Ureter (tissue), 1 donor: Measurements from ENCODE around the gene MINDY1. TPM values are rescaled to one million over a fixed set of nuclear protein-coding genes. Genes with fewer than 3 reads are reported as not detected.

ENCODE experiments used
- DNase-seq: peaks from one replicate; pipeline ENCODE4 v3.0.0-alpha.2; 2020; ENCODE audit warnings: low spot score
- total RNA-seq: library from RNA; stranded (reverse); gene quantifications from one replicate; pipeline ENCODE4 v1.2.4, GENCODE V29; 2023
- donor health status: DM: yes; HTN: yes; CAD: no.

The MINDY1 gene
- total RNA-seq, 1 donor from 2014 or later: 34.0 TPM

DNA sequence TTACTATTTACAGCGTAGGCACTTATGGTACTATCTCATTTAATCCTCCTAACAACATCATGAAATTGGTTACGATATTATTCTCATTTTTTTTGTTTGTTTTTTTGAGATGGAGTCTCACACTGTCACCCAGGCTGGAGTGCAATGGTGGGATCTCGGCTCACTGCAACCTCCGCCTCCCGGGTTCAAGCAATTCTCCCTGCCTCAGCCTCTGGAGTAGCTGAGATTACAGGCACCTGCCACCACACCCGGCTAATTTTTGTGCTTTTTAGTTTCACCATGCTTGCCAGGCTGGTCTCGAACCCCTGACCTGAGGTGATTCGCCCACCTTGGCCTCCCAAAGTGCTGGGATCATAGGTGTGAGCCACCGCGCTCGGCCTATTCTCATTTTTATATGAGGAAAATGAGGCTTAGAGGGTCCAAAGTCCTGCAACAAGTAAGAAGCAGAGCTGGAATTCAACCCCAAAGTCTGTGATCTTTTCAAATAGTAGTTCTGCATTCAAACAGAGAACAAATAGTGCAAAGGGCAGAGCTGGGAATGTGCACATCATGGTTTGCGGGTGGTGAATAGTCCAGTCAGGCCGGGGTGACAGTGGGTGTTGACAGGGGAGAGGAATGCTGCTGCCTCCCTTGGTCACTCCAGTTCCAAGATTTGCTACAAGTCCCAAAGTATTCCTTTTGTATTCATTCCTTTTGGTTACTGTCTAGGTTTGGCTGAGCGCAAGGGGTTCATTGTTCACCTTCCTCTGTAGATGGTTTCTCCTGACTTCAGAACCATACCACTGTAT, 6.2 kb upstream of the MINDY1 start:
- DNase-seq: no peak

DNA sequence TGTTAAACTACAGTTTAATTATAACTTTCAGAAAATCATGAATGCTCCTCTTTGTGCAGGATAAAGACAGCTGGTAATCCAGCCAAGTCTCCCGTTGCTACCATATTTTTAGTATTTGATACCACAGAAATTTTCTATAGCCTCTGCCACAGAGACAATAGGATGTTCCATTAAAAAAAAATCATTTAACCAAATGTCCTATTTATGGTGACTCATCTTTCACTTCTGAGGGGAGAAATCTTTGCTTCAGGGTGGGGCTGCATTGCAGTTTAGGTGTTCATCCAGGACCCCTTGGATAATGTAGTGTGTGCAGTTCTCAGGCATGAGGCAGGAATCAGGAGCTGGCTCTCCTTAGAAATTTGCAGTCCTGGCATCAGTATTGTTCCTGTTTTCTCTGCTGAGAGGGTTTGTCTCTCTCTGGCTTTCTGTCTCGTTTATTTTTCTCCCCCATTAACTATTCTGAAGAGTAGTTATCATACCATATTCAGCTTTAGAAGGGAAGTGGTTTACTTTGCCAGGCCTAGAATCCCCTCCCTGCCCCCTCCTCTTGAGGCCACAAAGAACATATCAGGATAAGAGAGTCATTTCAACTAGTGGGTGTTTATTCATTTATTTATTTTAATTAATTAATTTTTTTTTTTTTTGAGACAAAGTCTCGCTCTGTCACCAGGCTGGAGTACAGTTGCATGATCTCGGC, 4.6 kb upstream of the MINDY1 start:
- DNase-seq: no peak

DNA sequence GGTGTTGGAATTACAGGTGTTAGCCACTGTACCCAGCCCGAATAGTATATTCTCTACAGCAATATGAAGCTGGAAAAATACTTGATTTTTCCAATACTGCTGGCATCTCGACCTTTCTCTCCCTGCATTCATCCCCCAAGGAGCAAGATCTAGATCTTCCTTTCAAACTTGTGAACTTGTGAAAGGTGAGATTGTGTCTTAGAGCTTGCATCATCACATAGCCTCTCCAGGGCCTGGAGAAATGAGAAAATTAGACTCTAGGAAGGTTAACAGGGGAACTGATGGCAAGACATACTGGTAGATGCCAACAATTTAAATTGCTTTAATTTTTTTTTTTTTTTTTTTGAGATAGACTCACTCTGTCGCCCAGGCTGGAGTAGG, 3.6 kb upstream of the MINDY1 start:
- DNase-seq: no peak

GRCh38 chr1:151009674-151010345, 3.1 kb upstream of the MINDY1 start:
- no peak for DNase-seq

DNA sequence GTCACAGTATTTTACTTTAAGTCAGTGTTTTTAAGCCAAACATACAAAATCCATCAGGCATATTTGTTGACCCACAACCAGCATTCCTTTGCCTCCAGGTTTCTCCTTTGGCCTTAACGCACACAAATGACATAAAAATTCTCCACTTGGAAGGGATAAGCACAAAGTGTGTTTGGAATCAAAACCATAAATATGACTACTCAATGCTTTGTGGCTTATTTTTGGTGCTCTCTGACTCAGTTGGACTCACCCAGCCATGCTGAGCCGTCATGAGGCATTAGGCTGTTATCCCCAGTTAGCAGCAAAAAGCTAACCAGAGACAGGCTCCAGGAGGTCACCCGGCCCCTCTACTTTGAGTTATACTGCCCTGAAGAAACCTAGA, 2.5 kb upstream of the MINDY1 start:
- no peak for DNase-seq

DNA sequence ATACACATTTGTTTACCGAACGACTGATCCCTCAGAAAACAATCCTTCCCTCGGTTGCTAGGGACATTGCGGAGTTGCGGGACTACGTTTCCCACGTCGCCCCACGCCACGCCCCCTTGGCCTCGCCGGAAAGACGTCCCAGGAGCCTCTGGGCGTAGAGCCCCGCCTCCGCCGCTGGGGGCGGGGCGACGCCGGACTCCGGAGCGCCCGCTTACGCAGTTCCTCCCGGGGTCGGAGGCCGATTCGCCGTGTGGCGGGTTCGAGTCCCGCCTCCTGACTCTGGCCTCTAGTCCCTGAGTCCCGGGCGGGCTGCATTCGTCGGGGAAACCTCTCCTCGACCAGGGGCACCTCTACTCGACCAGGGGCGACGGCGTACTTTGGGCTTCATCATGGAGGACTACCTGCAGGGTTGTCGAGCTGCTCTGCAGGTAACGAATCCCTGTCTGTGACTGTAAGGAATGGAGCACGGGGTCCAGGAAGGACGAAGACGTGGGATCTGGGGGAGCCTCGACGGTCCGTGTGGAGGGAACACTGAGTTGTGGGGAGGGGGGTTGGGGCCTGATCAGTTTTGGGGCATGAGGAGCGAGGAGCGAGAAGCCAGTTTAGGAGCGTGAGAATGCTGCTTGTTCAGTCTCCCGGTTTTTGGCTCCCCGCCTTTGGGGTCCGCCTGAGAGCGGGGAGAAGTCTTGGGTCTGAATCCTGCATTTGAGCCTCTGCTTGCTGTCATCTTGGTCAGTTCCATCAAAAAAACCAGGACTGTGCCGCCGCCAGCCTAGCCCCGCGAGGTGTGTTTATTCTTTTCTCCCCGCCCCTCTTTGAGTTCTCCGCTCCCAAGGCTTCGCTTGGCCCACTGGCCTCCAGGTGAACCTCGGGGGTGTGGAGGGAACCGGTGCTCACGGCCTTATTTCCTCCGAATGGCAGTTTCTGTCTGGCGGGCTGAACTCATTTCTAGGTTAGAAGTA, 1.8 kb upstream of the MINDY1 start, which contains the start of gene PRUNE1:
Gene PRUNE1, plus strand, starts transcription at position 206 of the 962 bp plus-strand sequence. Its CDS starts 184 bp downstream, at position 390.
- DNase-seq: peak; percentile 97

- DNase-seq: no peak
Observed at GRCh38 chr1:151007853-151008243, 1.1 kb upstream of the MINDY1 start.

- no peak for DNase-seq
Observed at GRCh38 chr1:151005729-151006319, 878 bp downstream of the MINDY1 start.

- DNase-seq: no peak
Observed at GRCh38 chr1:151003180-151003579, 3.5 kb downstream of the MINDY1 start.

DNA sequence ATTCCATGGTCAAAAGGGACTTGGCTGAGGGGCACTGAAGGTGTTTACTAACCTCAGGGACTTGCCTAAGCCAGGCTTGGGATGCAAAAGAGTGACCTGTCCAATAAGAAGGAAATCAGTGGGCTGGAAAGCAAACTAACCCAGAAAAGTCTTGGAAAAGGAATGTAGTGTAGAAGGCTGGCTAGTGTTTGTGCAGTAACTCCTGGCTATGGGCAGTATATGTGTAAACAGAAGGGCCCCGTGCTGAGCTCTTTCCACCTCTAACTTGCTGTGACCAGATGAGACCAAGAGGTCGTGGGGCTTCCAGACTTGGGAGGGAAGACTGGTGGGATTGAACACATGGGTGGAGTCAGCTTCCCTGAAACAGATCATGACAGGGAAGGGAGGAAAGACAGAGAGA, 4.1 kb downstream of the MINDY1 start:
- DNase-seq: no peak

DNA sequence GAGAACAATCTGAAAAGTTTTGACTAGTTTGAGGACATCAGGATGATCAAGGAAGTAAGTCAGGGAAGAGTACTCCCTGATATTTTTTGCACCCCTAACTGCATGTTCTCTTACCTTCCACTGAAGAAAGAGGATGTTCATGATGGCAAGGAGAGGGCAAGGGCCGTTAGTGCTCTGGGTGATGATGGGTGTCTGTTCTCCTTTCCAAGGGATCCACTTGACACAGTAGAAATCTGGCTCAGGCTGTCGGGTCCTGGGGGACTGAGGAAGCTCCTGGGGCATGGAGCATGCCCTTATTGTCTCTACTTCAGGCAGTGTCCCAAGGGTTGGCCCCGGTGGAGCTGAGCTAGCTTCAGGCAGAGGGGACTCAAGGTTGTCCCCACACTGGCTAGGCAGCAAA, 4.7 kb downstream of the MINDY1 start:
- no peak for DNase-seq

DNA sequence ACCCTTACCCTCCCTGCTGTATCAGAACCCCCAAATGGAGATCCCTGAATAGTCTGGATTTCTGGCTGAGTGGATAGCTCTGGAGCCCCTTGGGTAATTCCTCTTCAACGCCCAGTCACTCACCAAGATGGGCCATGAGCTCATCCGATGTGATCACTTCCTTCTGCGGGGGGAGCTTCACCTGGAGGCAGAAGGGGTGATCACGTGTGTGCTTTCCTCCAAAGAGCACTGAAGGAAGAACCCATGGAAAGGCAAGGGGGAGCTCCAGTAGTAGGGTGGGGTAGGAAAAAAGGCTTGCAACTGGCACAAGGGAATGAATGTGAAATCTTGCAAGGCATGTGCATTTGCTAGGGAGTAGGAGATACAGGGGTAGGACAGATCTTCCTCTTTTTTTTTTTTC, 5.1 kb downstream of the MINDY1 start:
- no peak for DNase-seq

DNA sequence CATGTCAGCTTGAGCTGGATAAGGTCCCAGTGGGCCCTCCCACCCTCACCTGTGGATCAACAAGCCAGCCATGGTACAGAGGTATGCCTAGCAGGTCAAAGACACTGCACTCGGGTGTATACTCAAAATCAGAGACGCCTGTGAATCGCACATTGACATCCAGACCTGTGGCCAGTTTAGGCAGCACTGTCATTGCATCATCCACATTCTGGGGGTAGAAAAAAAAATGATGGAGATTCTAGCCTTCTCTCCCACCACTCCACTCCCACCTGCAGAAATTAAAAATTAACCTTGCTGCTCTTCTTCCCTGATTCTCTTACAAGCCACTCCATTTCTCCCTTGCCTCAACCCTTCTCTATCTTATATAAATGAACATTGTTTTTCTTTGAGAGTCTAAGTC, 6.3 kb downstream of the MINDY1 start:
- no peak for DNase-seq

GRCh38 chr1:150999926-151000325, 6.8 kb downstream of the MINDY1 start:
- no peak for DNase-seq

DNA sequence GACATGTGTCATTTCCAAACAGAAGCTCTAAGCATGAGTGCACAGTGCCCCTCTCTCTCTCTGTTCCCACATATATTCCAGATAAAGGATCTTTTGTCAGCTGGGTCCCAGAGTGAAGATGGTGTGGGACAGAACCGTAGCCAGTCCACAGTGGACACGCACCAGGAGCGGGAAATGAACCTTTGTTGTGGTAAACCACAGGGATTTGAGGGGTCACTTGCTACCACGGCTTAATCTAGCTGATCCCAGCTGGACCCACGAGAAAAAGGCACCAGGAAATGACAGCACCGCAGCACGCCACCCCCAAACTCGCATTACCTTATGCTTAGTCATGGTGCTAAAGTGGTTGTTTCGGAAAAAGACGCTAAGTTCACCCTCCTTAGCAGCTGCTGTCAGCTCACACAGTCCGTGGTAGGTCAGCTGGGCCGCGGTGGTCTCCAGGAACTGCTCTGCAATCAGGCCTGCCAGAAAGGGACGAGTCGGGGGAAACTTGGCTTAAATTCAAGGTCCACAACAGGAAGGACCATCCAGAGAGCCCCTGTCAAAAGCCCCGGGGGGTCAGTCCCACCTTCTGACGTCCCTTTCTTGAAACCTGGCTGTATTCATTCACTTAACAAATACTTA, 7.5 kb downstream of the MINDY1 start:
- DNase-seq: no peak

DNA sequence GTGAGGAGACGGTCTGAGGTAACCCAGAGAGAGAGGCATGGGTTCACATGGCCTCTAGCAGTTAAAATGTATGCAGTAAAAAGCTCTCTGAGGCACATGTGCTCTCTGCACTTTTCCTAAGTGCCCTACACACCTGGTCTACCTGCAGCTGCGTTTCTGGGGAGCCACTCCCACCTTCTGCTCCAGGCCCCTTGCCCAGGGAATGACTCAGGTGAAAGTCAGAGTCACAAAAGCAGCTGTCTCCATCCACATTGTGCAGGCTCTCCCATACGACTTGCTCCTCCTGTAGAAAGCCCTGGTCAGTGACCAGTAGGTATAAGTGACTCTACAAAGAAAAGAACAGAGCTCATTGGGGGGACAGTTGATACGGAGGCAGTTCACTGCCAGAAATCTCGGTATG, 8.8 kb downstream of the MINDY1 start:
- no peak for DNase-seq

GRCh38 chr1:150997126-150997872, 9.4 kb downstream of the MINDY1 start:
- DNase-seq: no peak

DNA sequence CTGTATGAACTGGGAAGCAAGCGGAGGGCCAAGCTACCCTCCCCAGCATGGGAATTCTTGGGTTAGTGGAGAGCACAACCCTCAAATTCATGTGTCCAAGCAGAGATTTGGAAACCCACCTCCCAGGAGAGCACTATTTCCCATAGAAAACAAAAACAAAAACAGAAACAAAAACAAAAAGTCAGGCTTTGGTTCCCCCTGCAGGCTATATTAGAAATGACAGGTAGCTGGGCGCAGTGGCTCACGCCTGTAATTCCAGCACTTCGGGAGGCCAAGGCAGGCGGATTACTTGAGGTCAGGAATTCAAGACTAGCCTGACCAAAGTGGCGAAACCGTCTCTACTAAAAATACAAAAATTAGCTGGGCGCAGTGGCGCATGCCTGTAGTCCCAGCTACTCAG, 10.8 kb downstream of the MINDY1 start:
- DNase-seq: no peak

- no peak for DNase-seq
Observed at GRCh38 chr1:150995460-150995859, 11.2 kb downstream of the MINDY1 start.

DNA sequence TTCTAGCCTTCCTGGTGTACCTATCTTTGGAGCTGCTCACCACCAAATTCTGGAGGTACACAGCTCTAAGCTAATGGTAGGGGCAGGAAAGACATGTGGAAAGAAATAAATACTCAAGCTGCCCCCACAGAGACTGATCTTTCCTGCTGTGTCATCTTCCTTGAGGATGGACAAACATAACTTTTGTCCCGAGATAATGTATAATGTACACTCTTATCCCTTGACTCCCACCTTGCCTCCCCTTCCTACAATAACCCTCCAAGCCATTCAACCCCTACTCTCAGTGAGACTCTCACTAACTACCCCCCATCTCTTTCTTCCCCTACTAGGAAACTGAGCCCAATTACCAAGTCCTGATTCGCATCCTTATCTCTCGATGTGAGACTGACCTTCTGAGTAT, 12.5 kb downstream of the MINDY1 start:
- no peak for DNase-seq
